Mesenchymal stem cell (in vitro differentiated cells and primary cell): ENCODE results near the gene BTBD16.
A peak's percentile ranks its signal among the peaks of the same experiment; 100 is the strongest.

Source experiments
- DNase-seq: peaks from one replicate; pipeline ENCODE4 v3.0.0-alpha.2; 2013
- H2AFZ ChIP-seq: one replicate; pipeline ENCODE4 v1.6.1; 2013; ENCODE audit warnings: low read depth, mild to moderate bottlenecking, control low read depth, inconsistent platforms, low read length, moderate library complexity
- H2AK5ac ChIP-seq: 2 replicates; pipeline ENCODE4 v1.6.1; 2013; ENCODE audit warnings: low read length, moderate library complexity, mild to moderate bottlenecking, inconsistent platforms; ENCODE audit not compliant: severe bottlenecking
- H2BK120ac ChIP-seq: one replicate; pipeline ENCODE4 v1.6.1; 2013; ENCODE audit warnings: low read depth, mild to moderate bottlenecking, inconsistent platforms, low read length, moderate library complexity
- H2BK12ac ChIP-seq, 2 experiments: one replicate each; pipeline ENCODE4 v1.6.1; 2013; ENCODE audit warnings: inconsistent platforms in 2 of 2, low read length in 2 of 2, mild to moderate bottlenecking in 2 of 2, moderate library complexity in 2 of 2, control low read depth in 1 of 2
- H2BK15ac ChIP-seq: one replicate; pipeline ENCODE4 v1.6.1; 2013; ENCODE audit warnings: mild to moderate bottlenecking, low read depth, inconsistent platforms; ENCODE audit not compliant: poor library complexity, severe bottlenecking
- H2BK5ac ChIP-seq: 2 replicates; pipeline ENCODE4 v1.6.1; 2013; ENCODE audit warnings: low read depth, mild to moderate bottlenecking, low read length, control low read depth, inconsistent platforms; ENCODE audit not compliant: poor library complexity, severe bottlenecking
- H3K14ac ChIP-seq, 2 experiments: one replicate each; pipeline ENCODE4 v1.6.1; 2013; ENCODE audit warnings: inconsistent platforms in 2 of 2, low read length in 2 of 2, control low read depth in 1 of 2, mild to moderate bottlenecking in 1 of 2, moderate library complexity in 1 of 2
- H3K18ac ChIP-seq, 2 experiments: one replicate each; pipeline ENCODE4 v1.6.1; 2013; ENCODE audit warnings: inconsistent platforms in 2 of 2, low read length in 2 of 2, control low read depth in 1 of 2, low read depth in 1 of 2, mild to moderate bottlenecking in 1 of 2
- H3K23ac ChIP-seq, 2 experiments: one replicate each; pipeline ENCODE4 v1.6.1; 2013; ENCODE audit warnings: inconsistent platforms in 2 of 2, low read length in 2 of 2, mild to moderate bottlenecking in 2 of 2, moderate library complexity in 2 of 2, control low read depth in 1 of 2
- H3K27ac ChIP-seq: 2 replicates; pipeline ENCODE4 v1.5.1; 2013; ENCODE audit warnings: mild to moderate bottlenecking, moderate library complexity, low read length, control low read depth, inconsistent platforms; ENCODE audit not compliant: poor library complexity, severe bottlenecking
- H3K27me3 ChIP-seq, 2 experiments: 2 replicates each; pipeline versions ENCODE4 v1.6.1 to v1.7.0; 2013; ENCODE audit warnings: low read length in 2 of 2, mild to moderate bottlenecking in 2 of 2, moderate library complexity in 2 of 2, control low read depth in 1 of 2, inconsistent platforms in 1 of 2; ENCODE audit not compliant: control insufficient read depth in 1 of 2, insufficient read depth in 1 of 2
- H3K36me3 ChIP-seq, 2 experiments: 2 replicates each; pipeline versions ENCODE4 v1.6.1 to v1.7.0; 2013; ENCODE audit warnings: low read length in 2 of 2, control low read depth in 1 of 2, inconsistent platforms in 1 of 2, low read depth in 1 of 2, mild to moderate bottlenecking in 1 of 2; ENCODE audit not compliant: insufficient read depth in 2 of 2, control insufficient read depth in 1 of 2
- H3K4ac ChIP-seq, 2 experiments: one replicate each; pipeline ENCODE4 v1.6.1; 2013; ENCODE audit warnings: inconsistent platforms in 2 of 2, low read length in 2 of 2, mild to moderate bottlenecking in 2 of 2, moderate library complexity in 2 of 2, control low read depth in 1 of 2, low read depth in 1 of 2
- H3K4me1 ChIP-seq: 2 replicates; pipeline ENCODE4 v1.6.1; 2013; ENCODE audit warnings: low read depth, low read length, control low read depth; ENCODE audit not compliant: control insufficient read depth, insufficient read depth
- H3K4me2 ChIP-seq: 2 replicates; pipeline ENCODE4 v1.6.1; 2013; ENCODE audit warnings: low read length, mild to moderate bottlenecking, inconsistent platforms; ENCODE audit not compliant: poor library complexity, severe bottlenecking
- H3K4me3 ChIP-seq, 2 experiments: 2 replicates each; pipeline versions ENCODE4 v1.5.1 to v1.7.0; 2013; ENCODE audit warnings: low read length in 2 of 2, mild to moderate bottlenecking in 2 of 2, control low read depth in 1 of 2, low read depth in 1 of 2; ENCODE audit not compliant: insufficient read depth in 1 of 2
- H3K79me1 ChIP-seq: replicated peaks from 2 replicates; pipeline ENCODE4 v1.6.1; 2013; ENCODE audit warnings: mild to moderate bottlenecking, control low read depth, low read length, inconsistent platforms; ENCODE audit not compliant: poor library complexity, severe bottlenecking
- H3K9ac ChIP-seq: 2 replicates; pipeline ENCODE4 v1.7.0; 2013; ENCODE audit warnings: mild to moderate bottlenecking, low read length, moderate library complexity
- H3K9me3 ChIP-seq: 2 replicates; pipeline ENCODE4 v1.7.0; 2013; ENCODE audit warnings: mild to moderate bottlenecking, low read length; ENCODE audit not compliant: control insufficient read depth
- H4K8ac ChIP-seq: one replicate; pipeline ENCODE4 v1.6.1; 2013; ENCODE audit warnings: inconsistent platforms, mild to moderate bottlenecking, low read length, moderate library complexity
- H4K91ac ChIP-seq: one replicate; pipeline ENCODE4 v1.6.1; 2013; ENCODE audit warnings: mild to moderate bottlenecking, low read length, inconsistent platforms
- WGBS: methylation state at CpG from one replicate; pipeline ENCODE4 v1.1.7; 2013; ENCODE audit warnings: mixed read lengths; 5-methylcytosine and 5-hydroxymethylcytosine counted together

BTBD16 gene

DNA sequence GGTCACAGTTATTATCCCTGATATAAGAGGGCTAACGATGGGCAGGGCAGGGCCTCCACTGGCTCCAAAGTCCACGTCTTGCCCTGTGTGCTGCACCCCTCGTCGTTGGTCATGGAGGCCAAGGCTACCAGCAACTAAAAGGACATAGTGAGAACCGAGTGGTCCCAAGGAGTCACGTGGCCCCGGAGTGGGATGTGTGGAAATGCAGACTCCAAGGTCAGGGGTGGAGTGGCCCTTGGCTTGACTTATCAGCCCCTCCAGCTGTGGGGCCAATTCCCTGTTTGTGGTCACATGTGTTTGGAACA is 30.7 kb downstream of the BTBD16 start:
- DNase-seq: no peak
- H3K4me3 ChIP-seq: no peak overlapping the region
- H3K18ac ChIP-seq: peak overlapping the region in 1 of 2 experiments; percentile 4
- no peak overlapping the region for H4K91ac ChIP-seq
- H2BK12ac ChIP-seq: no peak overlapping the region
- no peak overlapping the region for H3K4me2 ChIP-seq
- no peak overlapping the region for H2AFZ ChIP-seq
- no peak overlapping the region for H3K4ac ChIP-seq
- H2BK120ac ChIP-seq: no peak overlapping the region
- H3K23ac ChIP-seq: no peak overlapping the region
- peak overlapping the region; percentile 14 for H2AK5ac ChIP-seq
- no peaks in the 10 kb centered on the region for H3K36me3 ChIP-seq
- H3K79me1 ChIP-seq: peaks cover 2% of the 10 kb centered on the region
- H3K27me3 ChIP-seq: peaks cover 0 to 13% of the 10 kb centered on the region in 2 experiments
- H3K14ac ChIP-seq: peak overlapping the region in 1 of 2 experiments; percentile 64
- H3K27ac ChIP-seq: no peak overlapping the region
- 96% methylated on average over 7 of the region's 7 CpGs for WGBS
- H4K8ac ChIP-seq: no peak overlapping the region
- peaks cover 3% of the 10 kb centered on the region for H3K9me3 ChIP-seq
- peaks cover 21% of the 10 kb centered on the region for H3K4me1 ChIP-seq
- H2BK15ac ChIP-seq: no peak overlapping the region
- no peak overlapping the region for H2BK5ac ChIP-seq
- H3K9ac ChIP-seq: no peak overlapping the region

GRCh38 chr10:122302315-122302714 is 31.2 kb downstream of the BTBD16 start:
- DNase-seq: no peak
- Histone ChIP-seq H3K79me1 (peaks cover 2% of the 10 kb centered on the region), H2BK120ac (no peak overlapping the region), H3K9ac (no peak overlapping the region), H3K23ac (no peak overlapping the region), H3K36me3 (no peaks in the 10 kb centered on the region), H3K4ac (no peak overlapping the region), H3K4me3 (no peak overlapping the region), H3K18ac (no peak overlapping the region), H3K9me3 (peaks cover 3% of the 10 kb centered on the region), H2AK5ac (peak overlapping the region; percentile 38), H2BK15ac (no peak overlapping the region), H3K4me2 (no peak overlapping the region), H2BK12ac (no peak overlapping the region), H4K91ac (no peak overlapping the region), H2AFZ (no peak overlapping the region), H4K8ac (no peak overlapping the region), H3K27ac (no peak overlapping the region), H2BK5ac (no peak overlapping the region), H3K27me3 (peaks cover 0 to 7% of the 10 kb centered on the region in 2 experiments), H3K4me1 (peaks cover 22% of the 10 kb centered on the region), H3K14ac (no peak overlapping the region)
- WGBS: 90% methylated on average over 4 of the region's 4 CpGs

- H2AK5ac ChIP-seq: peak overlapping the region; percentile 61
- no peak overlapping the region for H2BK12ac ChIP-seq
- no peak overlapping the region for H3K27ac ChIP-seq
- H2BK15ac ChIP-seq: no peak overlapping the region
- peaks cover 26% of the 10 kb centered on the region for H3K4me1 ChIP-seq
- H3K18ac ChIP-seq: no peak overlapping the region
- DNase-seq: no peak
- no peak overlapping the region for H2BK120ac ChIP-seq
- no peaks in the 10 kb centered on the region for H3K36me3 ChIP-seq
- H3K79me1 ChIP-seq: peaks cover 2% of the 10 kb centered on the region
- no peak overlapping the region for H3K4ac ChIP-seq
- no peak overlapping the region for H4K91ac ChIP-seq
- no peak overlapping the region for H3K9ac ChIP-seq
- no peak overlapping the region for H3K4me2 ChIP-seq
- no peak overlapping the region for H4K8ac ChIP-seq
- H3K23ac ChIP-seq: no peak overlapping the region
- H2AFZ ChIP-seq: no peak overlapping the region
- H2BK5ac ChIP-seq: no peak overlapping the region
- H3K9me3 ChIP-seq: peaks cover 3% of the 10 kb centered on the region
- 96% methylated on average over 5 of the region's 9 CpGs for WGBS
- H3K27me3 ChIP-seq: peaks cover 0 to 1% of the 10 kb centered on the region in 2 experiments
- H3K4me3 ChIP-seq: no peak overlapping the region
- H3K14ac ChIP-seq: no peak overlapping the region
Observed at GRCh38 chr10:122303271-122304053, 32.4 kb downstream of the BTBD16 start.

DNA sequence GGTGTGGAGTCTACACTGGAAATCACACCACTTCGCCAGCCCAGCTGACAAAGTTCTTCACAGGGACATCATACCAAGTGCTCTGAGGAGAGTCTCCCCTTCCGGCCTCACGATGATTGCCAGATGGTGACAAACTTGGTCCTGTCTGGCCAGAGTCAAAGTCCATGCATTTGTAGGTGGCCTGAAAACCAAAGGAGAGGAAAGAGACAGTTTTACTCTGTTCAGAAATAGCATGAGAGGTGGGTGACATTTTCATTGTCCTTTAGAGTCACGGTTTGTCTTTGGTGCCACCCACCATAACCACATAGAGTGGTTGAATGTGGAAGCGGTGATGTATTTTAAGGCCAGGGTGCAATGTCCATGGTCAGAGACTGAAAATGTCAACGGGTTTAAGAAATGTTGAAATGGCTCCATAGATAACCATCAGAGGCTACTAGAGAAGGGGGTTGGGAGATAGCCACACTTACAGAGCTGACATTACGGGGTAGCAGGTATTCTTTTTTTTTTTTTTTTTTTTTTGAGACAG is 33.0 kb downstream of the BTBD16 start:
- Histone ChIP-seq H4K8ac (no peak overlapping the region), H3K18ac (no peak overlapping the region), H2BK12ac (no peak overlapping the region), H3K79me1 (peaks cover under 1% of the 10 kb centered on the region), H3K9me3 (peaks cover 3% of the 10 kb centered on the region), H2BK120ac (no peak overlapping the region), H3K4me2 (no peak overlapping the region), H3K27ac (no peak overlapping the region), H4K91ac (no peak overlapping the region), H3K4me3 (no peak overlapping the region), H3K23ac (no peak overlapping the region), H2BK5ac (no peak overlapping the region), H3K27me3 (no peaks in the 10 kb centered on the region), H3K14ac (no peak overlapping the region), H2AK5ac (peak overlapping the region; percentile 54), H2AFZ (no peak overlapping the region), H2BK15ac (no peak overlapping the region), H3K9ac (no peak overlapping the region), H3K4ac (no peak overlapping the region), H3K4me1 (peaks cover 29% of the 10 kb centered on the region), H3K36me3 (no peaks in the 10 kb centered on the region)
- no peak for DNase-seq
- 97% methylated on average over 7 of the region's 7 CpGs for WGBS
